H1 (cell line): ENCODE measurements around the gene CALCR. TPM values are rescaled to one million over a fixed set of nuclear protein-coding genes. Genes with fewer than 3 reads are reported as not detected.

ENCODE experiments used
- CTCF ChIA-PET: fragments of 300-600 bp; sonication (Branson Sonifier 250); formaldehyde crosslinking; loops from one replicate; lab custom pipeline; 2021; ENCODE audit not compliant: partially characterized antibody; lab: Charles Lee
- POLR2A ChIA-PET: fragments of 300-600 bp; sonication (Branson Sonifier 250); formaldehyde crosslinking; loops from one replicate; lab custom pipeline; 2021; ENCODE audit warnings: inconsistent platforms; ENCODE audit not compliant: partially characterized antibody; lab: Charles Lee
- DNase-seq, 2 experiments: peaks; one replicate each; pipeline versions ENCODE4 v3.0.0 to v3.0.0-alpha.2; 2010 to 2022; ENCODE audit warnings: low spot score in 2 of 2, low read depth in 1 of 2, mixed read lengths in 1 of 2
- FAIRE-seq: peaks from 2 replicates; lab custom pipeline; 2011; peaks lifted over from hg19 to GRCh38; lab: Jason Lieb, UNC
- H2AFZ ChIP-seq: 2 replicates; pipeline ENCODE4 v1.8.1; 2012; ENCODE audit warnings: low read length, inconsistent platforms
- H2AK5ac ChIP-seq: 2 replicates; pipeline ENCODE4 v1.6.1; 2013; ENCODE audit warnings: low read depth, low read length
- H2BK120ac ChIP-seq: replicated peaks from 2 replicates; pipeline ENCODE3; 2013; ENCODE audit warnings: low read depth, low read length, inconsistent platforms
- H2BK12ac ChIP-seq: 2 replicates; pipeline ENCODE4 v1.6.1; 2013; ENCODE audit warnings: low read depth, low read length
- H2BK15ac ChIP-seq: 2 replicates; pipeline ENCODE4 v1.6.1; 2013; ENCODE audit warnings: low read length
- H2BK20ac ChIP-seq: 2 replicates; pipeline ENCODE4 v1.6.1; 2013; ENCODE audit warnings: low read length
- H2BK5ac ChIP-seq: 2 replicates; pipeline ENCODE4 v1.6.1; 2013; ENCODE audit warnings: low read depth, low read length
- H3K14ac ChIP-seq: 2 replicates; pipeline ENCODE4 v1.6.1; 2013; ENCODE audit warnings: inconsistent platforms; ENCODE audit not compliant: insufficient read length
- H3K18ac ChIP-seq: 2 replicates; pipeline ENCODE4 v1.6.1; 2013; ENCODE audit warnings: low read length; ENCODE audit errors: extremely low read depth
- H3K23ac ChIP-seq: 2 replicates; pipeline ENCODE4 v1.6.1; 2013; ENCODE audit warnings: inconsistent platforms; ENCODE audit not compliant: insufficient read length
- H3K23me2 ChIP-seq: 2 replicates; pipeline ENCODE4 v1.6.1; 2013; ENCODE audit warnings: low read depth, low read length
- H3K27ac ChIP-seq: 2 replicates; pipeline ENCODE4 v1.6.1; 2011; ENCODE audit warnings: low read depth, low read length, inconsistent platforms
- H3K27me3 ChIP-seq, 4 experiments: replicated peaks in 1 of 4; 1 replicate in 1 of 4; 2 replicates in 3 of 4; pipeline versions ENCODE4 v1.6.1 to v1.8.1; 2011 to 2013; ENCODE audit warnings: low read length in 3 of 4, mild to moderate bottlenecking in 3 of 4, inconsistent platforms in 2 of 4, mixed read lengths in 2 of 4, moderate library complexity in 1 of 4; ENCODE audit not compliant: control insufficient read depth in 3 of 4, insufficient read depth in 3 of 4; ENCODE audit errors: extremely low read depth in 1 of 4
- H3K36me3 ChIP-seq, 4 experiments: 2 replicates each; pipeline versions ENCODE4 v1.6.1 to v1.8.1; 2011 to 2013; ENCODE audit warnings: mild to moderate bottlenecking in 4 of 4, low read length in 3 of 4, moderate library complexity in 2 of 4, control low read depth in 1 of 4, inconsistent platforms in 1 of 4; ENCODE audit not compliant: insufficient read depth in 4 of 4, control insufficient read depth in 2 of 4
- H3K4ac ChIP-seq: replicated peaks from 2 replicates; pipeline ENCODE3; 2013; ENCODE audit warnings: low read length, low read depth, mixed read lengths, inconsistent platforms; ENCODE audit not compliant: insufficient read length
- H3K4me1 ChIP-seq, 4 experiments: replicated peaks in 1 of 4; 1 replicate in 1 of 4; 2 replicates in 3 of 4; pipeline versions ENCODE4 v1.6.1 to v1.8.1; 2011 to 2013; ENCODE audit warnings: low read length in 3 of 4, inconsistent platforms in 2 of 4, mixed read lengths in 1 of 4; ENCODE audit not compliant: insufficient read depth in 4 of 4, control insufficient read depth in 3 of 4
- H3K4me2 ChIP-seq, 2 experiments: 2 replicates each; pipeline versions ENCODE4 v1.6.1 to v1.8.1; 2011 to 2013; ENCODE audit warnings: low read depth in 2 of 2, low read length in 2 of 2, control low read depth in 1 of 2, inconsistent platforms in 1 of 2, mild to moderate bottlenecking in 1 of 2; ENCODE audit not compliant: insufficient read depth in 1 of 2
- H3K4me3 ChIP-seq, 4 experiments: fragments of 200-600, 300-600 bp in 1 of 4; sonication (generic), shearing (Covaris generic), sonication (Bioruptor Twin) in 1 of 4; 2 replicates each; pipeline versions ENCODE4 v1.5.1 to v1.8.1; 2011 to 2016; ENCODE audit warnings: low read length in 4 of 4, low read depth in 3 of 4, control low read depth in 2 of 4, inconsistent platforms in 2 of 4, mild to moderate bottlenecking in 2 of 4, mixed read lengths in 1 of 4, moderate library complexity in 1 of 4; ENCODE audit not compliant: insufficient read depth in 2 of 4; ENCODE audit errors: extremely low read depth in 1 of 4
- H3K56ac ChIP-seq: replicated peaks from 2 replicates; pipeline ENCODE3; 2013; ENCODE audit warnings: low read depth, mild to moderate bottlenecking, mixed read lengths, low read length, inconsistent platforms; ENCODE audit not compliant: insufficient read length
- H3K79me1 ChIP-seq: 2 replicates; pipeline ENCODE4 v1.6.1; 2013; ENCODE audit warnings: low read depth, low read length, control low read depth
- H3K79me2 ChIP-seq, 2 experiments: 2 replicates each; pipeline versions ENCODE4 v1.6.1 to v1.8.1; 2012 to 2013; ENCODE audit warnings: low read length in 2 of 2, mild to moderate bottlenecking in 2 of 2, inconsistent platforms in 1 of 2; ENCODE audit not compliant: insufficient read depth in 2 of 2, control insufficient read depth in 1 of 2
- H3K9ac ChIP-seq, 4 experiments: replicated peaks in 1 of 4; 1 replicate in 1 of 4; 2 replicates in 3 of 4; pipeline versions ENCODE4 v1.6.1 to v1.8.1; 2011 to 2013; ENCODE audit warnings: low read depth in 3 of 4, low read length in 3 of 4, control low read depth in 2 of 4, mild to moderate bottlenecking in 2 of 4, moderate library complexity in 2 of 4, inconsistent platforms in 1 of 4; ENCODE audit errors: extremely low read depth in 1 of 4
- H3K9me3 ChIP-seq, 2 experiments: 2 replicates each; pipeline versions ENCODE4 v1.6.1 to v1.8.1; 2012 to 2013; ENCODE audit warnings: mild to moderate bottlenecking in 2 of 2, moderate library complexity in 2 of 2, control low read depth in 1 of 2, inconsistent platforms in 1 of 2, low read depth in 1 of 2, low read length in 1 of 2, mixed read lengths in 1 of 2; ENCODE audit not compliant: insufficient read depth in 2 of 2
- H4K20me1 ChIP-seq, 2 experiments: replicated peaks in 1 of 2; 2 replicates each; pipeline versions ENCODE3 to v1.8.1; 2011 to 2013; ENCODE audit warnings: inconsistent platforms in 2 of 2, low read length in 2 of 2, mild to moderate bottlenecking in 1 of 2; ENCODE audit not compliant: insufficient read depth in 2 of 2, control insufficient read depth in 1 of 2
- H4K5ac ChIP-seq: 2 replicates; pipeline ENCODE4 v1.6.1; 2013; ENCODE audit warnings: low read length, low read depth, mixed read lengths, inconsistent platforms; ENCODE audit not compliant: insufficient read length
- H4K8ac ChIP-seq: 2 replicates; pipeline ENCODE4 v1.8.0; 2013; ENCODE audit warnings: mild to moderate bottlenecking, moderate library complexity, low read length, inconsistent platforms; ENCODE audit not compliant: insufficient read depth; ENCODE audit errors: extremely low read depth
- H4K91ac ChIP-seq: replicated peaks from 2 replicates; pipeline ENCODE3; 2013; ENCODE audit warnings: low read length, mixed read lengths, inconsistent platforms; ENCODE audit not compliant: insufficient read length
- CBX8 ChIP-seq: fragments of 300-800, 300-1000 bp; sonication (generic); IDR thresholded peaks from 2 replicates; pipeline ENCODE4 v1.7.1; 2016; ENCODE audit warnings: low read depth, low read length, borderline replicate concordance
- EP300 ChIP-seq, 2 experiments: IDR thresholded peaks; 1 replicate in 1 of 2; 2 replicates in 1 of 2; pipeline ENCODE4 v1.6.1; 2011 to 2012; ENCODE audit warnings: low read depth in 2 of 2, low read length in 2 of 2, mild to moderate bottlenecking in 2 of 2, borderline replicate concordance in 1 of 2, inconsistent platforms in 1 of 2, moderate library complexity in 1 of 2
- GABPA ChIP-seq: IDR thresholded peaks from 2 replicates; pipeline ENCODE4 v1.6.1; 2011; ENCODE audit warnings: mild to moderate bottlenecking, low read length, moderate library complexity, borderline replicate concordance; ENCODE audit not compliant: insufficient read depth
- HDAC6 ChIP-seq: IDR thresholded peaks from one replicate; pipeline ENCODE4 v1.7.1; 2012; ENCODE audit warnings: low read depth, mild to moderate bottlenecking, inconsistent platforms, low read length, moderate library complexity
- KDM1A ChIP-seq: fragments of 200-600, 300-600 bp; sonication (generic); IDR thresholded peaks from 2 replicates; pipeline ENCODE4 v1.7.1; 2016; ENCODE audit warnings: mild to moderate bottlenecking, low read length, borderline replicate concordance
- KDM5A ChIP-seq: fragments of 200-600 bp; IDR thresholded peaks from 2 replicates; pipeline ENCODE4 v1.7.1; 2012; ENCODE audit warnings: mild to moderate bottlenecking, low read length, inconsistent platforms, mixed read lengths
- NANOG ChIP-seq: IDR thresholded peaks from 2 replicates; pipeline ENCODE4 v1.6.1; 2011; ENCODE audit warnings: low read length, low read depth, mild to moderate bottlenecking, inconsistent platforms; ENCODE audit not compliant: insufficient read depth, poor library complexity, severe bottlenecking
- POLR2A ChIP-seq, 2 experiments: IDR thresholded peaks; 1 replicate in 1 of 2; 2 replicates in 1 of 2; pipeline ENCODE4 v1.6.1; 2011; ENCODE audit warnings: low read depth in 2 of 2, low read length in 2 of 2, mild to moderate bottlenecking in 2 of 2; ENCODE audit errors: control extremely low read depth in 1 of 2
- RAD21 ChIP-seq, 2 experiments: IDR thresholded peaks in 1 of 2; conservative IDR thresholded peaks in 1 of 2; 2 replicates each; pipeline ENCODE4 v1.6.1; 2011; ENCODE audit warnings: low read depth in 2 of 2, low read length in 2 of 2, improper control_type of control experiment in 1 of 2, inconsistent platforms in 1 of 2, mild to moderate bottlenecking in 1 of 2, moderate library complexity in 1 of 2
- SIN3A ChIP-seq, 2 experiments: IDR thresholded peaks in 1 of 2; conservative IDR thresholded peaks in 1 of 2; 2 replicates each; pipeline ENCODE4 v1.6.1; 2011 to 2012; ENCODE audit warnings: low read length in 2 of 2, improper control_type of control experiment in 1 of 2, low read depth in 1 of 2, mild to moderate bottlenecking in 1 of 2
- TAF1 ChIP-seq: IDR thresholded peaks from 2 replicates; pipeline ENCODE4 v1.6.1; 2011; ENCODE audit warnings: mild to moderate bottlenecking, low read depth, low read length
- polyA plus RNA-seq, 7 experiments: library from polyadenylated mRNA; depleted of rRNA in 3 of 7; stranded (reverse) in 5 of 7; unstranded in 2 of 7; fragments of >200 nt in 5 of 7; fragments of 200-250 nt in 2 of 7; gene quantifications; 1 replicate in 5 of 7; 2 replicates in 1 of 7; 4 replicates in 1 of 7; pipeline versions ENCODE4 v1.2.1 to v1.2.3, GENCODE V29; 2011 to 2013; ENCODE audit warnings: missing spikeins in 2 of 7, mixed read lengths in 2 of 7
- total RNA-seq: library from RNA; stranded (reverse); fragmentation: NEBNext Ultra II Directional; extraction: Animal tissue kit (Norgen Biotek cat#: 25700); gene quantifications from 2 replicates; pipeline ENCODE4 v1.2.1, GENCODE V29; 2021
- TF ChIP-seq, protein P1 (sequence below): IDR thresholded peaks from 2 replicates; pipeline ENCODE4 v1.6.1; 2012; ENCODE audit warnings: inconsistent platforms
- TF ChIP-seq, protein P2 (sequence below): IDR thresholded peaks from 2 replicates; pipeline ENCODE4 v1.6.1; 2011; ENCODE audit warnings: low read depth, mild to moderate bottlenecking, low read length; ENCODE audit not compliant: insufficient read depth

The CALCR gene
- total and polyA plus RNA-seq, 2 of the 8 experiments (the other 6 are each of a cell fraction or from before 2014, with no cell fraction given) = 1.0 to 3.6 TPM

DNA sequence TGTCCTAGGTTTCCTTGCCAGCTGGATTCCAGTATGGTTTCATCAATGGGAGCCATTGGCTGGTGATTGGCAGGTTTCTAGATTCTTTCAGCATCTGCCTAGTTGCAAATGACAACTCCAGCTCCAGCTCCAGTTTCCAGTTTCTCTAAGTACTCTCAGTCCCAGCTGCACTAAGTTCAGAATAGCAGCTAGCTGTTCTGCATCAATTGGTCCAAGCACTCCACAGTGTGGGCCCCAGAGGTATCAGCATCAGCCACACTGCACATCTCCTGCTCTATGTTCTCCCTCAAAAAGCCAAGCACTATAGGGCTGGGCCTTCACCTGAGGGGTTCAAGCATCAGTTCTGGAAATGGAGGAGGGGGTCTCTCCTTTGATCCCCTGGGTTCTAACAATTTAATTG, 198.9 kb downstream of the CALCR start:
- no peaks in the 10 kb centered on the region for H3K79me1 ChIP-seq
- no peak for DNase-seq
- POLR2A ChIA-PET = no interaction called here
- no peak overlapping the region for H3K27ac ChIP-seq
- no peak overlapping the region for H2BK20ac ChIP-seq
- no peak overlapping the region for H3K23ac ChIP-seq
- H3K4me3 ChIP-seq = no peak overlapping the region
- H3K27me3 ChIP-seq = no peaks in the 10 kb centered on the region
- no peak overlapping the region for H4K91ac ChIP-seq
- no peak overlapping the region for H2BK15ac ChIP-seq
- H3K4me1 ChIP-seq = no peaks in the 10 kb centered on the region
- H3K18ac ChIP-seq = no peak overlapping the region
- no peaks in the 10 kb centered on the region for H4K20me1 ChIP-seq
- CTCF ChIA-PET = interaction anchor here (1.6 to 2.4 kb wide), 9 partner anchors 9 to 175 kb away, joined by 3 to 20 read pairs (median 7); no protein-coding TSS in a partner anchor
- no peak overlapping the region for H3K4me2 ChIP-seq
- no peak overlapping the region for H3K9ac ChIP-seq
- no peak overlapping the region for H4K8ac ChIP-seq
- FAIRE-seq = no peak
- H3K36me3 ChIP-seq = no peaks in the 10 kb centered on the region
- no peak overlapping the region for H2BK12ac ChIP-seq
- no peak overlapping the region for H4K5ac ChIP-seq
- H2BK120ac ChIP-seq = no peak overlapping the region
- no peak overlapping the region for H3K4ac ChIP-seq
- no peak overlapping the region for H2AFZ ChIP-seq
- H3K14ac ChIP-seq = no peak overlapping the region
- H3K9me3 ChIP-seq = no peaks in the 10 kb centered on the region
- no peak overlapping the region for H3K56ac ChIP-seq
- H2AK5ac ChIP-seq = no peak overlapping the region
- no peak overlapping the region for H2BK5ac ChIP-seq
- H3K23me2 ChIP-seq = no peaks in the 10 kb centered on the region
- no peaks in the 10 kb centered on the region for H3K79me2 ChIP-seq
- TF ChIP-seq POLR2A (IDR thresholded peaks at IDR 0.05; ENCODE audit: control extremely low read depth in 1 of 2, low read depth in 2 of 2, low read length in 2 of 2) (no peak), RAD21 (IDR thresholded peaks at IDR 0.05 in 1 of 2, conservative IDR thresholded peaks at IDR 0.05 in 1 of 2; ENCODE audit: low read depth in 2 of 2, low read length in 2 of 2) (no peak), SIN3A (conservative IDR thresholded peaks at IDR 0.05 in 1 of 2, IDR thresholded peaks at IDR 0.05 in 1 of 2; ENCODE audit: low read depth in 1 of 2, low read length in 2 of 2) (no peak), EP300 (IDR thresholded peaks at IDR 0.05; ENCODE audit: borderline replicate concordance in 1 of 2, low read depth in 2 of 2, low read length in 2 of 2) (no peak), CBX8 (no peak), KDM5A (no peak), NANOG (no peak), TAF1 (no peak), HDAC6 (no peak), KDM1A (no peak), GABPA (no peak)
- TF ChIP-seq, protein P1, sequence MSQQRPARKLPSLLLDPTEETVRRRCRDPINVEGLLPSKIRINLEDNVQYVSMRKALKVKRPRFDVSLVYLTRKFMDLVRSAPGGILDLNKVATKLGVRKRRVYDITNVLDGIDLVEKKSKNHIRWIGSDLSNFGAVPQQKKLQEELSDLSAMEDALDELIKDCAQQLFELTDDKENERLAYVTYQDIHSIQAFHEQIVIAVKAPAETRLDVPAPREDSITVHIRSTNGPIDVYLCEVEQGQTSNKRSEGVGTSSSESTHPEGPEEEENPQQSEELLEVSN = no peak
- TF ChIP-seq, protein P2, sequence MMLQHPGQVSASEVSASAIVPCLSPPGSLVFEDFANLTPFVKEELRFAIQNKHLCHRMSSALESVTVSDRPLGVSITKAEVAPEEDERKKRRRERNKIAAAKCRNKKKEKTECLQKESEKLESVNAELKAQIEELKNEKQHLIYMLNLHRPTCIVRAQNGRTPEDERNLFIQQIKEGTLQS = no peak
